T-helper 1 cell treated with Interleukin-12 subunit alpha and Interleukin-12 subunit beta and Interleukin-4 antibody, amounts not matched to agents 30 ng/mL and 1 ng/mL, for 36 hours (primary cell): ENCODE results near the gene ELFN1. TPM values are rescaled to one million over a fixed set of nuclear protein-coding genes. Genes with fewer than 3 reads are reported as not detected.

Experiments
- intact Hi-C: fragments of 100-400 bp; cut with micrococcal nuclease; formaldehyde crosslinking; loops from one replicate; pipeline ENCODE4 v1.15.1; 2024
- total RNA-seq: library from RNA; stranded (reverse); gene quantifications from 2 replicates; pipeline ENCODE4 v1.2.3, GENCODE V29; 2022

Gene ELFN1
- total RNA-seq, 1 donor from 2014 or later: 0.17 TPM

GRCh38 chr7:1740214-1740613 lies 70.1 kb downstream of the ELFN1 start:
- intact Hi-C loops: no loop called here

- intact Hi-C loops: no loop called here
These were observed 71.2 kb downstream of the ELFN1 start for GRCh38 chr7:1741246-1741645.

DNA sequence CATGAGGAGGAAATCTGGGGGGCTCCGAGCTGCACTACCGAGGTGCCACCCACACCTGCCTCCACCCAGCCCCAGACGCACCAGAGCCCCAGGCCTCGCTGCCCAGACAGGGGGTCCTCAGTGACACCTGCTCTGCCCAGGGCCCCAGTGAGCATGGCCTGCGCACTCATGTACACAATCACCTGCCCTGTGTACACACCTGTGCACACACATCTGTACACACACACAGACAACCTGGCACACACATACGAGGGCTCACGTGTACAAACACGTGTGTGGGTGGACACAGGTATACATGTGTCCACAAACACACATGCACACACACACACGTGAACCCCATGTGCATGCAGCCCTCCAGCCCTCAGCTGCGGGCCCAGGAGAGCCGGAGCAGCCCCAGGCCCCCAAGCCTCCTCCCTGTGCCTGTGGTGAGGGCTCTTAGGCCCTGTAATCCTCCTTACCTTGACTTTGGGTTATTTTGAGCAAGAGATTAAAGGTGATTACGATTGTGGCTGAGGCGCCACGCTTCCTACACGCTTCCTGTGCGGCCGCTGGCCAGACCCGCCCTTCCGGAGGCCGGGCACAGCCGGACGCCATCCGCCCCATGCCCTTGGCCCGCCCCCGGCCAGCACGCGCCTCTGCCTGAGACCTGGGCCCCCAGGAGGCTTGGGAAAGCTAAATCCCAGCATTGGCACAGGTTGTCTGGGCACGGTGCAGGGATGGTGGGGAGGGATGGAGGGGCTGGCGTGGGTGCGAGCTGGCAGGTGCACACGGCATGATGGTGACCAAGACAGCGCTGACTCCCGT lies 71.9 kb downstream of the ELFN1 start:
- intact Hi-C loops: no loop called here

GRCh38 chr7:1742555-1743303 lies 72.7 kb downstream of the ELFN1 start:
- intact Hi-C loops: no loop called here

DNA sequence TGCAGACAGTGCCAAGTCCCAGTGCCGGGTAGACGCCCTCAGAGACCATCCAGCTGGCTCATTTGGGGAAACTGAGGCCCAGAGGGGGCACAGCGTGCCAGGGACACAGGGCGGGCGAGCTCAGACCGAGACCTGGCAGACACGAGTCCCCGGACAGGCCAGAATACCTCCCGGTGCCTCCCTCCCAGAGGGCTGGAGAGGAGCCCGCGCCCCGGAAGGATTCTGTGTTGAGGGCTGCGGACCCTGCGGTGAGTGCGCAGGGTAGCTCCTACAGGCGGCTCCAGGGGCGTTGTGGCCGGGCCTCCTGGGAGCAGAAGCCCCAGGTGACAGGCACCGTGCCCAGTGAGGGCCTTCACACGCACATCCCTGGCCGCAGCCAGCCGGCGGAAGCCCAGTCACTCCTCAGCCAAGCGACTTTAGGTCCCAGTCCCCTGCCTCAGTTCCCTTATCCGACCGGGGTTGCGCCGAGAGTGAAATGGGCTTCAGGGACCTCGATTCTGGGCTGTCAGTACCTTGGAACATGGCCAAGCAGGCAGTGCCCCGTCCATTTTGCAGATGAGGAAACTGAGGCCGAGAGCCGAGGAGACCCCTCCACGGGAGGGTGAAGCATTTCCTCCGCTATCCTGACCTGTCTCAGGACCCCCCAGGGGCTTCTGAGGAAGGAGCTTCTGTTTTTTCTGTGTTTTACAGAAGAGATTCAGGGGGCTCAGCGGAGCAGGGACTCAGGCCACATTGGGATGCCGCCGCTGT lies 73.6 kb downstream of the ELFN1 start:
- intact Hi-C loops: no loop called here

DNA sequence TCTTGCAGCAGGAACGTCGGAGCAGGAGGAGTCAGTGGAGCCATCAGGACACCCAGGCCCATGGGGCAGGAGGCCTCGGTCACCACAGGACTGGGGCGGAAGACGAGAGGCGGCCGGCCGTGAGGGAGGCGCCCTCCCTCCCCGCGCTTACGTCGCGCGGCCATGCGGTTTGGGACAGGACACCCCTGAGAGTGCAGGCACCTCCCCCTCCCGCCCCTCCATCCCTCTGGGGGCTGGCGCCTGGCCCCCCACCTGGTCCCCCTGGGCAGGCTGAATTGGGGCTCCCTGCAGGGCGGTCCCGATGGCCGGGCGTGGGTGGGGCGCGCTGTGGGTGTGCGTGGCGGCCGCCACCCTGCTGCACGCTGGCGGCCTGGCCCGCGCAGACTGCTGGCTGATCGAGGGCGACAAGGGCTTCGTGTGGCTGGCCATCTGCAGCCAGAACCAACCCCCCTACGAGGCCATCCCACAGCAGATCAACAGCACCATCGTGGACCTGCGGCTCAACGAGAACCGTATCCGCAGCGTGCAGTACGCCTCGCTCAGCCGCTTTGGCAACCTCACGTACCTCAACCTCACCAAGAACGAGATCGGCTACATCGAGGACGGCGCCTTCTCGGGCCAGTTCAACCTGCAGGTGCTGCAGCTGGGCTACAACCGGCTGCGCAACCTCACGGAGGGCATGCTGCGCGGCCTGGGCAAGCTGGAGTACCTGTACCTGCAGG lies 74.4 kb downstream of the ELFN1 start:
- intact Hi-C loops: no loop called here

DNA sequence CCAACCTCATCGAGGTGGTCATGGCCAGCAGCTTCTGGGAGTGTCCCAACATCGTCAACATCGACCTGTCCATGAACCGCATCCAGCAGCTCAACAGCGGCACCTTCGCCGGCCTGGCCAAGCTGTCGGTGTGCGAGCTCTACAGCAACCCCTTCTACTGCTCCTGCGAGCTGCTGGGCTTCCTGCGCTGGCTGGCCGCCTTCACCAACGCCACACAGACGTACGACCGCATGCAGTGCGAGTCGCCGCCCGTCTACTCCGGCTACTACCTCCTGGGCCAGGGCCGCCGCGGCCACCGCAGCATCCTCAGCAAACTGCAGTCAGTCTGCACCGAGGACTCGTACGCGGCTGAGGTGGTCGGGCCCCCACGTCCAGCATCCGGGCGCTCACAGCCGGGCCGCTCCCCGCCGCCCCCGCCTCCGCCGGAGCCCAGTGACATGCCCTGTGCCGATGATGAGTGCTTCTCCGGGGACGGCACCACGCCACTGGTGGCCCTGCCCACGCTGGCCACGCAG lies 75.0 kb downstream of the ELFN1 start:
- intact Hi-C loops: no loop called here

GRCh38 chr7:1745576-1746490 lies 75.8 kb downstream of the ELFN1 start:
- intact Hi-C loops: no loop called here

DNA sequence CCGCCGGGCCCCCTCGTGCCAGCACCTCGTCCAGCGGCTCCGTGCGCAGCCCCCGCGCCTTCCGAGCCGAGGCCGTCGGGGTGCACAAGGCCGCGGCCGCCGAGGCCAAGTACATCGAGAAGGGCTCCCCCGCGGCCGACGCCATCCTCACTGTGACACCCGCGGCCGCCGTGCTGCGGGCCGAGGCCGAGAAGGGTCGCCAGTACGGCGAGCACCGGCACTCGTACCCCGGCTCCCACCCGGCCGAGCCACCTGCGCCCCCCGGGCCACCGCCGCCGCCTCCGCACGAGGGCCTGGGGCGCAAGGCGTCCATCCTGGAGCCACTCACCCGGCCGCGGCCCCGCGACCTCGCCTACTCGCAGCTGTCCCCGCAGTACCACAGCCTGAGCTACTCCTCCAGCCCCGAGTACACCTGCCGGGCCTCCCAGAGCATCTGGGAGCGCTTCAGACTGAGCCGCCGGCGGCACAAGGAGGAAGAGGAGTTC lies 76.5 kb downstream of the ELFN1 start:
- intact Hi-C loops: no loop called here

- intact Hi-C loops: no loop called here
These were observed 77.1 kb downstream of the ELFN1 start for GRCh38 chr7:1747004-1747801.

- intact Hi-C loops: no loop called here
These were observed 78.2 kb downstream of the ELFN1 start for GRCh38 chr7:1748076-1748838.

DNA sequence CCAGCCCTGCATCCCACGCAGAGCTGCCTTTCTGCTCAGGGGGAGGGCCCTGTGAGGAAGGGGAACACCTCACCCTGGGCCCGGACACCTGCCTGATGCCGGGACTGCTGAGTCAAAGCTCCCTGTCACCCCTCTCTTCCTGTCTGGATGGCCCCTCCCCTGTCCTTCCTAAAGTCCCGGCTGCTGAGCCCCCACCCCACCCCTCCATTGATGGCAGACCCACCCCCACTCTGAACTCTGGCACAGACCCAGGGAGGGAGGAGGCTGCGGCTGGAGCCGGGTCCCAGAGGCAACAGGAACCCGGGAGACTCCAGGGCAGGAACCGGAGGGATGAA lies 78.7 kb downstream of the ELFN1 start:
- intact Hi-C loops: no loop called here

GRCh38 chr7:1749351-1749863 lies 79.3 kb downstream of the ELFN1 start:
- intact Hi-C loops: no loop called here

GRCh38 chr7:1749864-1750466 lies 79.9 kb downstream of the ELFN1 start:
- intact Hi-C loops: no loop called here

DNA sequence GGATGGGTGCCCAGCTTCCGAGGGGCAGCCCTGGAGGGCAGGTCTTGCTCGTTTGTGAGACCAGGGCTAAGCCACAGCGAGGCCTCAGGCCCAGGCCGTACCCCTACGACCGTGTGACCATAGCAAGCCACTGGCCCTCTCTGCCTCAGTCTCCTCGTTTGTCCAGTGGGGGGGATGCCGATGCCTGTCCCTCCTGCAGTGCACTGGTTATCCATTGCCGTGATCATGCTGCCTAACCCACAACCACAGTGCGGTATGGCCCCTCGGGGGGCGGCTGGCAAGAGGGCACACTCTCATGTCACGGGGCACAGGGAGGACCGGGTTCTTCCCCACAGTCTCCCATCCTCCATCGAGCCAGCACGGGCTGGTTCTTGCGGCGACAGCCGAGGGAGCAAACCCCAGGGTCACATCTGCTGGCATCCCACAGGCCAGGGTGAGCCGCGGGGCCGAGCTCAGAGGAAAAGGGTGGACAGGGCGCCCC lies 80.5 kb downstream of the ELFN1 start:
- intact Hi-C loops: no loop called here

- intact Hi-C loops: no loop called here
These were observed 82.0 kb downstream of the ELFN1 start for GRCh38 chr7:1752111-1752510.

- intact Hi-C loops: no loop called here
These were observed 82.9 kb downstream of the ELFN1 start for GRCh38 chr7:1752771-1753563.
